ENCODE data around the gene THOC5.
"Not testable (repeated sequence)": the region's sequence is repeated elsewhere in the genome, so short reads cannot be mapped to it uniquely, and the experiment has no call there.

GRCh38 chr22:29566513-29566912 is 13.0 kb upstream of the THOC5 start:
- not testable (repeated sequence) for TF ChIP-seq CTCF, POLR2A (IDR thresholded peaks at IDR 0.05)
